Endothelial cell of umbilical vein (primary cell): Measurements from ENCODE around the gene GJA1. TPM values are rescaled to one million over a fixed set of nuclear protein-coding genes. Genes with fewer than 3 reads are reported as not detected.

ENCODE experiments used
- BruUV-seq: library from RNA; stranded (reverse); fragments of 400-500 nt; replicated peaks from 2 replicates; lab custom pipeline; 2021; lab: Mats Ljungman, UMichigan
- CTCF ChIA-PET: fragments of 300-600, 350-600 bp; sonication (Branson Sonifier 250); formaldehyde crosslinking; loops from one replicate; lab custom pipeline; 2021; ENCODE audit warnings: antibody characterized with exemption, inconsistent platforms; lab: Charles Lee
- POLR2A ChIA-PET: fragments of 300-600, 350-600 bp; sonication (Branson Sonifier 250); formaldehyde crosslinking; loops from one replicate; lab custom pipeline; 2021; ENCODE audit warnings: antibody characterized with exemption, inconsistent platforms; lab: Charles Lee
- DNase-seq: peaks from one replicate; pipeline ENCODE4 v3.0.0-alpha.2; 2011; ENCODE audit warnings: low read depth, low spot score
- FAIRE-seq: peaks from 2 replicates; lab custom pipeline; 2011; peaks lifted over from hg19 to GRCh38; lab: Jason Lieb, UNC
- H2AFZ ChIP-seq: 2 replicates; pipeline ENCODE4 v1.6.0; 2012; ENCODE audit warnings: low read depth, low read length, control low read depth, inconsistent platforms
- H3K27ac ChIP-seq: 2 replicates; pipeline ENCODE4 v1.5.1; 2011; ENCODE audit warnings: low read depth, mild to moderate bottlenecking, control low read depth, low read length, moderate library complexity; ENCODE audit not compliant: insufficient read depth
- H3K27me3 ChIP-seq, 2 experiments: 2 replicates each; pipeline versions ENCODE4 v1.6.0 to v1.6.1; 2011; ENCODE audit warnings: low read length in 2 of 2, mixed read lengths in 1 of 2; ENCODE audit not compliant: control insufficient read depth in 2 of 2, insufficient read depth in 2 of 2
- H3K36me3 ChIP-seq, 2 experiments: 2 replicates in 1 of 2; 3 replicates in 1 of 2; pipeline ENCODE4 v1.5.1; 2011; ENCODE audit warnings: low read length in 2 of 2, mild to moderate bottlenecking in 1 of 2, moderate library complexity in 1 of 2; ENCODE audit not compliant: control insufficient read depth in 2 of 2, insufficient read depth in 2 of 2; ENCODE audit errors: extremely low read depth in 1 of 2
- H3K4me1 ChIP-seq: 3 replicates; pipeline ENCODE4 v1.5.1; 2011; ENCODE audit warnings: mild to moderate bottlenecking, low read length; ENCODE audit not compliant: control insufficient read depth, insufficient read depth; ENCODE audit errors: extremely low read depth
- H3K4me2 ChIP-seq: 2 replicates; pipeline ENCODE4 v1.6.1; 2011; ENCODE audit warnings: low read length, control low read depth, mixed read lengths; ENCODE audit not compliant: insufficient read depth
- H3K4me3 ChIP-seq, 3 experiments: fragments of 200-600 bp in 1 of 3; sonication (generic), shearing (Covaris generic) in 1 of 3; replicated peaks in 1 of 3; 2 replicates each; pipeline ENCODE4 v1.5.1; 2011 to 2016; ENCODE audit warnings: control low read depth in 3 of 3, low read length in 3 of 3, mild to moderate bottlenecking in 2 of 3, inconsistent platforms in 1 of 3, low read depth in 1 of 3, moderate library complexity in 1 of 3; ENCODE audit not compliant: insufficient read depth in 1 of 3
- H3K79me2 ChIP-seq: 2 replicates; pipeline ENCODE4 v1.6.0; 2012; ENCODE audit warnings: low read length, inconsistent platforms; ENCODE audit not compliant: control insufficient read depth, insufficient read depth
- H3K9ac ChIP-seq: replicated peaks from 2 replicates; pipeline ENCODE3; 2011; ENCODE audit warnings: low read length, control low read depth; ENCODE audit not compliant: insufficient read depth; ENCODE audit errors: extremely low read depth
- H3K9me1 ChIP-seq: replicated peaks from 3 replicates; pipeline ENCODE4 v1.6.0; 2011; ENCODE audit warnings: mild to moderate bottlenecking, low read length; ENCODE audit not compliant: control insufficient read depth, insufficient read depth; ENCODE audit errors: extremely low read depth
- H3K9me3 ChIP-seq: replicated peaks from 2 replicates; pipeline ENCODE4 v1.5.1; 2012; ENCODE audit warnings: low read length, inconsistent platforms; ENCODE audit not compliant: control insufficient read depth, insufficient read depth
- H4K20me1 ChIP-seq: replicated peaks from 2 replicates; pipeline ENCODE3; 2011; ENCODE audit warnings: mild to moderate bottlenecking, low read length; ENCODE audit not compliant: control insufficient read depth, insufficient read depth; ENCODE audit errors: extremely low read depth
- CTCF ChIP-seq, 2 donors: IDR thresholded peaks; 1 replicate in 1 of 2; 2 replicates in 1 of 2; pipeline ENCODE4 v1.5.1; 2011; ENCODE audit warnings: low read length in 2 of 2, mild to moderate bottlenecking in 2 of 2, moderate library complexity in 2 of 2, control low read depth in 1 of 2, inconsistent platforms in 1 of 2, low read depth in 1 of 2; ENCODE audit not compliant: insufficient read depth in 1 of 2; ENCODE audit errors: extremely low read depth in 1 of 2
- EZH2 ChIP-seq: IDR thresholded peaks from 2 replicates; pipeline ENCODE4 v1.6.1; 2012; ENCODE audit warnings: borderline replicate concordance, low read depth, mild to moderate bottlenecking, moderate library complexity, low read length, inconsistent platforms; ENCODE audit not compliant: severe bottlenecking
- FOS ChIP-seq: IDR thresholded peaks from 2 replicates; pipeline ENCODE4 v1.6.1; 2011; ENCODE audit warnings: mild to moderate bottlenecking, low read length, moderate library complexity, borderline replicate concordance; ENCODE audit not compliant: insufficient read depth
- GATA2 ChIP-seq: IDR thresholded peaks from 2 replicates; pipeline ENCODE4 v1.7.0; 2011; ENCODE audit warnings: low read depth, mild to moderate bottlenecking, moderate library complexity, mixed read lengths, low read length; ENCODE audit not compliant: insufficient read length, insufficient read depth
- JUN ChIP-seq: IDR thresholded peaks from 2 replicates; pipeline ENCODE4 v1.6.1; 2011; ENCODE audit warnings: borderline replicate concordance, low read depth; ENCODE audit not compliant: insufficient read length, insufficient read depth
- MAX ChIP-seq: IDR thresholded peaks from 2 replicates; pipeline ENCODE4 v1.6.1; 2011; ENCODE audit not compliant: insufficient read depth, insufficient read length
- MYC ChIP-seq: IDR thresholded peaks from one replicate; pipeline ENCODE4 v1.6.1; 2011; ENCODE audit warnings: mild to moderate bottlenecking, low read depth, low read length
- POLR2A ChIP-seq: IDR thresholded peaks from 2 replicates; pipeline ENCODE4 v1.6.1; 2012; ENCODE audit warnings: low read depth, mild to moderate bottlenecking, control low read depth, low read length
- POLR2AphosphoS5 ChIP-seq: IDR thresholded peaks from 2 replicates; pipeline ENCODE4 v1.6.1; 2012; ENCODE audit warnings: low read depth, mild to moderate bottlenecking, control low read depth, low read length, moderate library complexity; ENCODE audit not compliant: insufficient read depth
- dilution Hi-C: fragments of 300-500 bp; cut with MboI; formaldehyde crosslinking; loops from one replicate; pipeline ENCODE4 v1.15.0; 2019; ENCODE audit warnings: low sequenced_read_pairs; ENCODE audit not compliant: extremely low pct_ligation_motif_present
- intact Hi-C: fragments of 100-400 bp; cut with micrococcal nuclease; formaldehyde crosslinking; loops from one replicate; pipeline ENCODE4 v1.10.0; 2022
- polyA plus RNA-seq, 4 experiments: library from polyadenylated mRNA; depleted of rRNA in 3 of 4; stranded (reverse) in 3 of 4; unstranded in 1 of 4; fragments of >200 nt; gene quantifications; 2 replicates each; pipeline versions ENCODE4 v1.2.1 to v1.2.3, GENCODE V29; 2011 to 2012; ENCODE audit warnings: missing spikeins in 1 of 4
- total RNA-seq: library from RNA; stranded (reverse); gene quantifications from 2 replicates; pipeline ENCODE4 v1.2.3, GENCODE V29; 2021

Gene GJA1
- total and polyA plus RNA-seq, 2 donors (not counting 3 experiments of a cell fraction or from before 2014, with no cell fraction given), result 185 to 235 TPM

GRCh38 chr6:121434037-121434770, 1.2 kb upstream of the GJA1 start:
- no peaks in the 10 kb centered on the region for H3K36me3 ChIP-seq
- H3K27me3 ChIP-seq, result no peaks in the 10 kb centered on the region
- FAIRE-seq, result no peak
- peak overlapping the region; percentile 23 for H2AFZ ChIP-seq
- H3K27ac ChIP-seq, result no peak overlapping the region
- no peak overlapping the region for H3K4me2 ChIP-seq
- peaks cover 13% of the 10 kb centered on the region for H3K4me1 ChIP-seq
- intact Hi-C loops (loop anchor here (10.0 kb wide), 3 partner anchors 291 to 1101 kb away; no protein-coding TSS in a partner anchor), dilution Hi-C loops (loop anchor here (10.0 kb wide), 1 partner anchor 231 kb away; no protein-coding TSS in a partner anchor)
- H4K20me1 ChIP-seq, result no peaks in the 10 kb centered on the region
- H3K9ac ChIP-seq, result no peak overlapping the region
- H3K4me3 ChIP-seq, result no peak overlapping the region
- no peaks in the 10 kb centered on the region for H3K9me3 ChIP-seq
- CTCF ChIA-PET, result interaction anchor here (1.5 to 6.3 kb wide), 4 partner anchors 88 to 750 kb away, joined by 5 to 108 read pairs (median 63); no protein-coding TSS in a partner anchor
- no peak for DNase-seq
- TF ChIP-seq GATA2, result no peak
- TF ChIP-seq EZH2, result no peak
- no peak for TF ChIP-seq MYC
- no peak for TF ChIP-seq JUN
- no peak for TF ChIP-seq FOS
- no peak for TF ChIP-seq MAX
- no peak for TF ChIP-seq POLR2A
- TF ChIP-seq POLR2AphosphoS5, result no peak
- no peak for TF ChIP-seq CTCF (IDR thresholded peaks at IDR 0.05; ENCODE audit: extremely low read depth in 1 of 2, insufficient read depth in 1 of 2, low read depth in 1 of 2, low read length in 2 of 2)
- no peaks in the 10 kb centered on the region for H3K9me1 ChIP-seq
- BruUV-seq, result no TSS peak
- peaks cover 40% of the 10 kb centered on the region for H3K79me2 ChIP-seq
- POLR2A ChIA-PET, result interaction anchor here (0.7 kb wide), 1 partner anchor 109 kb away, joined by 4 read pairs; no protein-coding TSS in a partner anchor
